HG02884 (cell line): ENCODE data around the gene PSPC1.
A peak's percentile ranks its signal among the peaks of the same experiment; 100 is the strongest.
"Not testable (repeated sequence)": the region's sequence is repeated elsewhere in the genome, so short reads cannot be mapped to it uniquely, and the experiment has no call there.

Source experiments
- ATAC-seq: cut with Tn5 transposase; IDR thresholded peaks from one replicate; pipeline ENCODE4 v1.9.1; 2021; ENCODE audit warnings: mild to moderate bottlenecking, moderate library complexity; ENCODE audit not compliant: unreplicated experiment

The PSPC1 gene

GRCh38 chr13:19782727-19783682 lies at the start of gene PSPC1:
PSPC1 (minus strand) TSS chr13:19782945; CDS start chr13:19782757, 188 bp downstream.
- peak; percentile 75 for ATAC-seq

GRCh38 chr13:19822673-19823072 lies 39.9 kb upstream of the PSPC1 start:
- ATAC-seq = no peak

GRCh38 chr13:19818223-19818842 lies 35.6 kb upstream of the PSPC1 start:
- no peak for ATAC-seq

GRCh38 chr13:19817510-19818158 lies 34.9 kb upstream of the PSPC1 start:
- ATAC-seq = no peak

GRCh38 chr13:19817106-19817505 lies 34.4 kb upstream of the PSPC1 start:
- ATAC-seq = no peak

GRCh38 chr13:19815842-19816241 lies 33.1 kb upstream of the PSPC1 start:
- ATAC-seq = not testable (repeated sequence)

- ATAC-seq = no peak
These were observed 28.5 kb upstream of the PSPC1 start for GRCh38 chr13:19810996-19811881.

- ATAC-seq = no peak
These were observed 27.4 kb upstream of the PSPC1 start for GRCh38 chr13:19810151-19810550.

- ATAC-seq = no peak
These were observed 23.0 kb upstream of the PSPC1 start for GRCh38 chr13:19805765-19806164.

GRCh38 chr13:19795956-19796355 lies 13.2 kb upstream of the PSPC1 start:
- ATAC-seq = no peak

GRCh38 chr13:19794631-19795030 lies 11.9 kb upstream of the PSPC1 start:
- no peak for ATAC-seq

- no peak for ATAC-seq
These were observed 9.3 kb upstream of the PSPC1 start for GRCh38 chr13:19791953-19792537.

GRCh38 chr13:19782049-19782726 lies 557 bp downstream of the PSPC1 start:
- ATAC-seq = peak; percentile 32

- no peak for ATAC-seq
These were observed 1.2 kb downstream of the PSPC1 start for GRCh38 chr13:19781526-19781925.

GRCh38 chr13:19780753-19781418 lies 1.9 kb downstream of the PSPC1 start:
- not testable (repeated sequence) for ATAC-seq

- ATAC-seq = no peak
These were observed 10.4 kb downstream of the PSPC1 start for GRCh38 chr13:19772306-19772705.

GRCh38 chr13:19769854-19770253 lies 12.9 kb downstream of the PSPC1 start:
- ATAC-seq = no peak

- ATAC-seq = no peak
These were observed 14.8 kb downstream of the PSPC1 start for GRCh38 chr13:19767966-19768365.

GRCh38 chr13:19766591-19766990 lies 16.2 kb downstream of the PSPC1 start:
- ATAC-seq = no peak
